ENCODE results near the gene WNK4. TPM values are rescaled to one million over a fixed set of nuclear protein-coding genes. Genes with fewer than 3 reads are reported as not detected.

WNK4 gene
- total and polyA plus RNA-seq, 9 of the 15 experiments (the other 6 are each of a cell fraction or from before 2014, with no cell fraction given) = 0.32 to 25.8 (median 4.5) TPM

DNA sequence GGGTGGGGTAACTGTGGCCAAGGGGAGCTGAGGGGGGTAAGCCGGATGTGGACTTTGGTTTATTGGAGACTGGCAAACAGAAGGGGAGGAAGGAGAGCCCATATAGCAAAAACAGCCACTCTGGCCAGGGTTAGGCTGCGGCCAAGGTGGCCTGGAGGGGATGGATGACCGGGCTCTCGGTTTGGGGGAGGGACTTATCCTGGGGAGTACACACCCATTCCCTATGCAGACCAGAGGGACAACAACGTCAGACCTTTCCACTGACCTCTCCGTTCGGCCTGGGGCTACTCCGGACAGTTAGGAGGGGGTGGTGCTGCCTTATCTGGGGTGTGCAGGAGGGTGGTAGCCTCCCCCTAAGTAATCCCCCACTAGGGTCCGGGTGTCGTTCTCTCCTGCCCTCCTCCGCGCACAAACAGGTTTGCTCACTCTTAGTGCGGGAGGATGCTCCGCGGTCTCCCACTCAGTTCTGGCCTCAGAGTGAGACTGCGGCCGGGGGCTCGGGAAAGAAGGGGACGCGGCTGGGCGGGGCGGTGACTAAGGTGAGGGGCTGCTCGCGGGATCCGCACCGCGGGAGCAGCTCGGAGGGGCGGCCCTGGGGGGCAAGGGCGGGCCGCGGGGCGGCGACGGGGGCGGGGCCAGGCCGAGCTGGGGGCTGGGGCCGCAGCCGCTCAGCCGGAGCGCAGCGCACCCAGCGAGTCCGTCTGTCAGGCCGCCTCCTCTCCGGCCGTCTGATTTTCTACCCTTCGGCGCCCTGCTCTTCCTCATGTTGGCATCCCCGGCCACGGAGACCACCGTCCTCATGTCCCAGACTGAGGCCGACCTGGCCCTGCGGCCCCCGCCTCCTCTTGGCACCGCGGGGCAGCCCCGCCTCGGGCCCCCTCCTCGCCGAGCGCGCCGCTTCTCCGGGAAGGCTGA is at the start of gene WNK4 (continued):
- TF ChIP-seq ZNF184 (CRISPR knock-in tag; IDR thresholded peaks at IDR 0.05) (no peak), CHD2 (IDR thresholded peaks at IDR 0.05; ENCODE audit: low read depth, low read length) (peak; percentile 53; the same call in 1 of the 2 replicates), GATAD2B (IDR thresholded peaks at IDR 0.05; ENCODE audit: borderline replicate concordance) (peak; percentile 89), PRDM10 (IDR thresholded peaks at IDR 0.05; ENCODE audit: partially characterized antibody) (peak; percentile 72), HNRNPL (IDR thresholded peaks at IDR 0.05; ENCODE audit: low read depth, low read length) (no peak), KLF6 (CRISPR knock-in tag; IDR thresholded peaks at IDR 0.05; ENCODE audit: borderline replicate concordance) (no peak), ARID3A (IDR thresholded peaks at IDR 0.05; ENCODE audit: borderline replicate concordance, low read depth, low read length) (no peak), SFPQ (IDR thresholded peaks at IDR 0.05; ENCODE audit: low read depth, low read length) (no peak), PYGO2 (tag; IDR thresholded peaks at IDR 0.05) (no peak), ZNF133 (CRISPR knock-in tag; IDR thresholded peaks at IDR 0.05) (no peak), SMARCE1 (IDR thresholded peaks at IDR 0.05) (peak; percentile 86), ESRRA (IDR thresholded peaks at IDR 0.05; ENCODE audit: borderline replicate concordance, low read depth) (peak; percentile 81)
- TF ChIP-seq, protein P1, sequence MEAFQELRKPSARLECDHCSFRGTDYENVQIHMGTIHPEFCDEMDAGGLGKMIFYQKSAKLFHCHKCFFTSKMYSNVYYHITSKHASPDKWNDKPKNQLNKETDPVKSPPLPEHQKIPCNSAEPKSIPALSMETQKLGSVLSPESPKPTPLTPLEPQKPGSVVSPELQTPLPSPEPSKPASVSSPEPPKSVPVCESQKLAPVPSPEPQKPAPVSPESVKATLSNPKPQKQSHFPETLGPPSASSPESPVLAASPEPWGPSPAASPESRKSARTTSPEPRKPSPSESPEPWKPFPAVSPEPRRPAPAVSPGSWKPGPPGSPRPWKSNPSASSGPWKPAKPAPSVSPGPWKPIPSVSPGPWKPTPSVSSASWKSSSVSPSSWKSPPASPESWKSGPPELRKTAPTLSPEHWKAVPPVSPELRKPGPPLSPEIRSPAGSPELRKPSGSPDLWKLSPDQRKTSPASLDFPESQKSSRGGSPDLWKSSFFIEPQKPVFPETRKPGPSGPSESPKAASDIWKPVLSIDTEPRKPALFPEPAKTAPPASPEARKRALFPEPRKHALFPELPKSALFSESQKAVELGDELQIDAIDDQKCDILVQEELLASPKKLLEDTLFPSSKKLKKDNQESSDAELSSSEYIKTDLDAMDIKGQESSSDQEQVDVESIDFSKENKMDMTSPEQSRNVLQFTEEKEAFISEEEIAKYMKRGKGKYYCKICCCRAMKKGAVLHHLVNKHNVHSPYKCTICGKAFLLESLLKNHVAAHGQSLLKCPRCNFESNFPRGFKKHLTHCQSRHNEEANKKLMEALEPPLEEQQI (IDR thresholded peaks at IDR 0.05) = no peak

Data from K562 (cell line).